ENCODE results near the gene P3R3URF.

GRCh38 chr1:46206399-46206798 lies 30.1 kb upstream of the P3R3URF start:
- TF ChIP-seq EP300 (IDR thresholded peaks at IDR 0.05) (no peak), CTCF (IDR thresholded peaks at IDR 0.05) (no peak), POLR2A (IDR thresholded peaks at IDR 0.05; ENCODE audit: low read depth) (no peak)

Measured in esophagus muscularis mucosa (tissue), 4 donors.